Transverse colon (tissue), 4 donors: Measurements from ENCODE around the gene TRH. TPM values are rescaled to one million over a fixed set of nuclear protein-coding genes. Genes with fewer than 3 reads are reported as not detected.

Source experiments
- DNase-seq: peaks from one replicate; pipeline ENCODE4 v3.0.0-alpha.2; 2019
- H3K27ac ChIP-seq, 4 donors: fragments of 200-600 bp; sonication (generic); 2 replicates each; pipeline ENCODE4 v1.5.1; 2016 to 2018; ENCODE audit warnings: inconsistent platforms in 4 of 4
- H3K27me3 ChIP-seq: fragments of 200-600 bp; sonication (generic); 2 replicates; pipeline ENCODE4 v1.5.1; 2017; ENCODE audit warnings: inconsistent platforms
- H3K36me3 ChIP-seq, 4 donors: fragments of 200-600 bp; sonication (generic); 2 replicates each; pipeline ENCODE4 v1.5.1; 2017 to 2019; ENCODE audit warnings: inconsistent platforms in 4 of 4
- H3K4me1 ChIP-seq, 4 donors: fragments of 200-600 bp; sonication (generic); 2 replicates each; pipeline ENCODE4 v1.5.1; 2017 to 2020; ENCODE audit warnings: inconsistent platforms in 4 of 4
- H3K4me3 ChIP-seq, 4 donors: fragments of 200-600 bp; sonication (generic); 1 replicate in 1 of 4; 2 replicates in 3 of 4; pipeline versions ENCODE4 v1.5.1 to v1.6.1; 2017 to 2019; ENCODE audit warnings: inconsistent platforms in 4 of 4
- H3K9me3 ChIP-seq, 2 donors: fragments of 200-600 bp; sonication (generic); 2 replicates each; pipeline ENCODE4 v1.5.1; 2017 to 2019; ENCODE audit warnings: inconsistent platforms in 2 of 2
- CTCF ChIP-seq, 5 experiments: fragments of 200-600 bp in 3 of 5; fragments of 450-650 bp in 2 of 5; sonication (generic) in 3 of 5; IDR thresholded peaks; 1 replicate in 2 of 5; 2 replicates in 3 of 5; pipeline ENCODE4 v1.5.1; 2016 to 2017; ENCODE audit warnings: antibody characterized with exemption in 5 of 5, inconsistent platforms in 3 of 5, mild to moderate bottlenecking in 2 of 5, moderate library complexity in 1 of 5
- EP300 ChIP-seq: sonication (generic); formaldehyde crosslinking; IDR thresholded peaks from one replicate; pipeline ENCODE4 v1.6.1; 2017; ENCODE audit warnings: antibody characterized with exemption, low read depth
- POLR2A ChIP-seq: fragments of 450-650 bp; IDR thresholded peaks from one replicate; pipeline ENCODE4 v1.6.1; 2016; ENCODE audit warnings: antibody characterized with exemption, mild to moderate bottlenecking, moderate library complexity
- POLR2AphosphoS5 ChIP-seq, 3 donors: sonication (generic); formaldehyde crosslinking; IDR thresholded peaks; one replicate each; pipeline ENCODE4 v1.6.1; 2016; ENCODE audit warnings: antibody characterized with exemption in 3 of 3
- WGBS, 2 donors: methylation state at CpG; one replicate each; pipeline ENCODE4 v1.1.5; 2018; ENCODE audit warnings: low coverage in 1 of 2; 5-methylcytosine and 5-hydroxymethylcytosine counted together
- in situ Hi-C, 4 donors: fragments of 200-750 bp; cut with MboI; loops; one replicate each; pipeline versions ENCODE4 v1.15.0 to v1.15.1; 2017; ENCODE audit warnings: low sequenced_read_pairs in 3 of 4, low pct_ligation_motif_present in 1 of 4, low pct_unique_long_range_greater_than_20kb in 1 of 4
- intact Hi-C: fragments of 100-400 bp; cut with DNase I; formaldehyde crosslinking; loops from one replicate; pipeline ENCODE4 v1.15.1; 2023; ENCODE audit warnings: low total_unique reads
- total RNA-seq, 4 donors: library from RNA; depleted of rRNA; stranded (reverse); fragments of >200 nt; gene quantifications; one replicate each; pipeline ENCODE4 v1.1.0, GENCODE V29; 2016

Gene TRH
- total RNA-seq, 4 donors from 2014 or later = not detected

- H3K27me3 ChIP-seq = peaks cover 4% of the 10 kb centered on the region
- TF ChIP-seq CTCF (IDR thresholded peaks at IDR 0.05) (no peak), POLR2AphosphoS5 (IDR thresholded peaks at IDR 0.05) (no peak), POLR2A (no peak), EP300 (no peak)
- no peak overlapping the region for H3K27ac ChIP-seq
- WGBS, 2 donors = 77% methylated on average over 2 of the region's 2 CpGs; no CpG with 5 or more reads in 1 of the 2 donors
- H3K9me3 ChIP-seq = no peaks in the 10 kb centered on the region
- in situ Hi-C loops (no loop called here), intact Hi-C loops (no loop called here)
- no peaks in the 10 kb centered on the region for H3K36me3 ChIP-seq
- no peaks in the 10 kb centered on the region for H3K4me1 ChIP-seq
- H3K4me3 ChIP-seq = no peak overlapping the region
- DNase-seq = no peak
Observed at GRCh38 chr3:129984125-129984524, 9.6 kb downstream of the TRH start.

GRCh38 chr3:129985113-129985512 is 10.6 kb downstream of the TRH start:
- 90 to 95% methylated on average over 4 to 14 of the region's 14 CpGs for WGBS, 2 donors
- TF ChIP-seq POLR2AphosphoS5 (IDR thresholded peaks at IDR 0.05) = no peak
- TF ChIP-seq POLR2A = no peak
- no peak for TF ChIP-seq EP300
- no peak for TF ChIP-seq CTCF (IDR thresholded peaks at IDR 0.05)
- in situ Hi-C loops (no loop called here), intact Hi-C loops (no loop called here)
- Histone ChIP-seq H3K36me3 (no peaks in the 10 kb centered on the region), H3K27me3 (no peaks in the 10 kb centered on the region), H3K27ac (no peak overlapping the region), H3K4me1 (no peaks in the 10 kb centered on the region), H3K4me3 (no peak overlapping the region), H3K9me3 (no peaks in the 10 kb centered on the region)
- no peak for DNase-seq

- Histone ChIP-seq H3K9me3 (no peaks in the 10 kb centered on the region), H3K27ac (no peak overlapping the region), H3K4me1 (no peaks in the 10 kb centered on the region), H3K27me3 (no peaks in the 10 kb centered on the region), H3K4me3 (no peak overlapping the region), H3K36me3 (no peaks in the 10 kb centered on the region)
- WGBS, 2 donors = 57 to 73% methylated on average over 2 to 10 of the region's 10 CpGs
- TF ChIP-seq EP300 = no peak
- in situ Hi-C loops (no loop called here), intact Hi-C loops (no loop called here)
- DNase-seq = no peak
Observed at GRCh38 chr3:129988429-129988828, 13.9 kb downstream of the TRH start.

GRCh38 chr3:129989414-129989813 is 14.9 kb downstream of the TRH start:
- DNase-seq = no peak
- in situ Hi-C loops (no loop called here), intact Hi-C loops (no loop called here)
- Histone ChIP-seq H3K27me3 (no peaks in the 10 kb centered on the region), H3K27ac (no peak overlapping the region), H3K4me1 (no peaks in the 10 kb centered on the region), H3K4me3 (no peak overlapping the region), H3K36me3 (no peaks in the 10 kb centered on the region), H3K9me3 (no peaks in the 10 kb centered on the region)
- no peak for TF ChIP-seq POLR2A
- no peak for TF ChIP-seq POLR2AphosphoS5 (IDR thresholded peaks at IDR 0.05)
- no peak for TF ChIP-seq CTCF (IDR thresholded peaks at IDR 0.05)
- WGBS, 2 donors = 82% methylated on average over 6 of the region's 6 CpGs; no CpG with 5 or more reads in 1 of the 2 donors

GRCh38 chr3:129992781-129993180 is 18.3 kb downstream of the TRH start:
- WGBS, 2 donors = 58% methylated on average over 2 of the region's 3 CpGs; no CpG with 5 or more reads in 1 of the 2 donors
- Histone ChIP-seq H3K4me3 (no peak overlapping the region), H3K27ac (no peak overlapping the region), H3K9me3 (no peaks in the 10 kb centered on the region), H3K4me1 (no peaks in the 10 kb centered on the region), H3K36me3 (no peaks in the 10 kb centered on the region), H3K27me3 (no peaks in the 10 kb centered on the region)
- in situ Hi-C loops = no loop called here
- TF ChIP-seq CTCF (IDR thresholded peaks at IDR 0.05) (peak in 1 of 5 experiments; percentile 5), POLR2AphosphoS5 (IDR thresholded peaks at IDR 0.05) (no peak)
- DNase-seq = no peak
- intact Hi-C loops = no loop called here
